HUES48 (cell line): Measurements from ENCODE around the gene EDNRA.

ENCODE experiments used
- H3K27ac ChIP-seq: one replicate; pipeline ENCODE4 v1.7.0; 2013; ENCODE audit warnings: low read depth, low read length, inconsistent platforms
- H3K27me3 ChIP-seq: 2 replicates; pipeline ENCODE4 v1.6.1; 2013; ENCODE audit warnings: mild to moderate bottlenecking, low read length; ENCODE audit not compliant: control insufficient read depth, insufficient read depth
- H3K36me3 ChIP-seq: 2 replicates; pipeline ENCODE4 v1.6.1; 2013; ENCODE audit warnings: low read length; ENCODE audit not compliant: control insufficient read depth, insufficient read depth
- H3K4me1 ChIP-seq: 2 replicates; pipeline ENCODE4 v1.6.1; 2013; ENCODE audit warnings: mild to moderate bottlenecking, low read length; ENCODE audit not compliant: control insufficient read depth, insufficient read depth
- H3K4me3 ChIP-seq: 2 replicates; pipeline ENCODE4 v1.5.1; 2013; ENCODE audit warnings: mild to moderate bottlenecking, low read depth, low read length
- H3K9ac ChIP-seq: 2 replicates; pipeline ENCODE4 v1.6.1; 2013; ENCODE audit warnings: mild to moderate bottlenecking, low read depth, low read length, moderate library complexity
- H3K9me3 ChIP-seq: 2 replicates; pipeline ENCODE4 v1.6.1; 2013; ENCODE audit warnings: low read length; ENCODE audit not compliant: control insufficient read depth, insufficient read depth

The EDNRA gene

DNA sequence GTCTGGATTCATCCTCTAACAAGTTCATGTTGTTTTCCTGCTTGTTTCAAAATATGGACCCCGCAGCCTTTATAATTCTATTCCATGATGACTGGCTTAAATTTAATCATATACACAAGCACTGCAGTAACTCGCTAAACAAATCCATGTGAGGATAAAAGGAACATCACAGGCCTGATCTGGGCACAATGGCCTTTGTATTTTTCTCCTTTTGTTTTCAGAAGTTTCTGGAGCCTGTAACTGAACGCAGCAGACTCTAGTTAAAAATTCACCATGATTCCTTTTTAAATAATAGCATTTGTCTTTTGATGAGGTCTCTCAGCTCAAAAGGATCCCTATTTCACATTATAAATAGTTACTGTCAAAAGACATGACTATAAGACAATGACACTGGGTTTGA is 106.1 kb downstream of the EDNRA start:
- Histone ChIP-seq H3K9me3 (peaks cover 5% of the 10 kb centered on the region; the same call in 1 of the 2 replicates), H3K4me3 (no peak overlapping the region), H3K4me1 (peaks cover 12% of the 10 kb centered on the region), H3K27ac (no peak overlapping the region), H3K27me3 (no peaks in the 10 kb centered on the region), H3K36me3 (no peaks in the 10 kb centered on the region), H3K9ac (no peak overlapping the region)

DNA sequence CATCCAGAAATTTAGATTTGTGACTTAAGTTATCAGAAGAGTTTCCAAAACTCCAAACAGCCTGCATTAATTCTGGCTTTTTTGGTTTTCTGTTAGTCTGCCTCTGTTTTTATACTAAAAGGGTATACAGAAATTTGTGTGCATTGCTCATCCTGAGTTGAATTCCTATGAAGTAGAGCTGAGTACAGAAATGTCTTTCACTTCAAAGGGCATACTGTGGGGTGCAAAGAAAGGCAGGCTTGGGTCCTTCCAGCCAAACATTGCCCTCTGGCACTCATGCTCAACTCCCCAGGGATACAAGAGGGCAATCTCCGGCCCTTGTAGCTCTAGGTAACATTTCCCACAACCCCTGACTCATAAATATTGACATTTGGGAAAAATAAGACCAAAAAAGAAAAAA is 108.7 kb downstream of the EDNRA start:
- H3K27me3 ChIP-seq = no peaks in the 10 kb centered on the region
- no peak overlapping the region for H3K9ac ChIP-seq
- peaks cover 5% of the 10 kb centered on the region; the same call in 1 of the 2 replicates for H3K9me3 ChIP-seq
- H3K27ac ChIP-seq = no peak overlapping the region
- no peaks in the 10 kb centered on the region for H3K36me3 ChIP-seq
- peaks cover 12% of the 10 kb centered on the region for H3K4me1 ChIP-seq
- H3K4me3 ChIP-seq = no peak overlapping the region

DNA sequence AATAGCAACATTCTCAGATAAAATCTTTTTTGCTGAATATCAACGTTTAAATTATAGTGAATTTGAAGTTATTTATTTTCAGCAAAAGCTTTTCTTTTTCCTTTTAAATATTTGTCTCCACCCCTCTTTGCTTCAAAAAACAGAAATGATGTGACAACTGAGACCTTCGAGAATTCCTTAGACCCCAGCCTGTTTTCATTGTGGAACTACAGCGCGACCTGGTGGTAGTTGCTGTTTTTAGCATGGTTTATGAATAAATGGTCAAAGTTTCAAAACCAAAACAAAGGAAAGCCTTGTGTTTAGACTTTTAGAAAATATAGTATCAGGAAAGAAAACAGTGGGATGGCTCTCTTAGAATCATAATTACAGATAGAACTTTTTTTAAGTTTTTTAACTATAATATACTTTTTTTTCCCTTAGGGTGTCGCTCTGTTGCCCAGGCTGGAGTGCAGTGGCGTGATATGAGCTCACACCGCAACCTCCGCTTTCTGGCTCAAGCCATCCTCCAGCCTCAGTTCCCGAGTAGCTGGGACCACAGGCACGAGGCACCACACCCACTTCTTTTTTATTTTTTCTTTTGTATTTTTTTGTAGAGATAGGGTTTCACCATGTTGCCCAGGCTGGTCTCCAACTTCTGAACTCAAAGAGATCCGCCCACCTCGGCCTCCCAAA is 109.5 kb downstream of the EDNRA start:
- Histone ChIP-seq H3K4me1 (peaks cover 12% of the 10 kb centered on the region), H3K4me3 (no peak overlapping the region), H3K9ac (no peak overlapping the region), H3K27ac (no peak overlapping the region), H3K9me3 (peaks cover under 1% of the 10 kb centered on the region; the same call in 1 of the 2 replicates), H3K27me3 (no peaks in the 10 kb centered on the region), H3K36me3 (no peaks in the 10 kb centered on the region)

DNA sequence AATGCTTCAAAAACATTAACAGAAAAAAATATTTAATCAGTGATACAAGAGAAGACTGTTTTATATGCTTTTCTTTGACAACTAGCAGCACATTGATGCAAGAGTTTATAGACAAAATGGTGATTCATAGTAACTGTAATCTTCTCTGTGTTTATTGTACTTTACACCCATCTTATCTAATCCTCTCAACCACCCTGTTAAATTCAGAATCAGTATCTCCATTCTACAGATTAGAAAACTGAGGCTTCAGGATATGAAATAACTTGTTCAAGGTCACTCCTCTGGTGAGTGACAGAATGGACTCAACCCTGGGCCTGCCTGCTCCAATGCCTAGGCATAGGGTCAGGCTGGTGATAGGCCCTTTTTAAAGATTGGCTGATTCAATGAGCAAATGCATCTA is 110.2 kb downstream of the EDNRA start:
- Histone ChIP-seq H3K4me1 (peaks cover 12% of the 10 kb centered on the region), H3K27me3 (no peaks in the 10 kb centered on the region), H3K9me3 (no peaks in the 10 kb centered on the region), H3K9ac (no peak overlapping the region), H3K36me3 (no peaks in the 10 kb centered on the region), H3K4me3 (no peak overlapping the region), H3K27ac (no peak overlapping the region)

DNA sequence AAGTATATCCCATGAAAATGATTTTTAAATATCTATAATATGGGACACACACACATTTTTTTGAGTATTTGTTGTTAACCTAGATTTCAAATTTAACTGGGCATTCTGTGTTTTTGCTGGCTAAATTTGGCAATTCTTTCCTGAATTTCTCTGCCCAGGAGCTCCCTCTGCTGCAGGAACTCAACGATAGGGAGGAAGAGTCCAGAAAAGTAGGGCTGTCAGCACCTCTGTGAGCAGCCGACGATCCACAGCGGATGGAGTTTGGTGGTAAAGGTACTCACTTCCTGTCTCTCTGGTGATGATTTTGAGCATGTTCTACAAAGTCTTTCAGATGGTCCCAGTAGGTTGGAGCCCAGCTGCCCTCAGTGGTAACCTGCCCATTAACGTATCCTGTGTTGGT is 113.2 kb downstream of the EDNRA start:
- H3K9me3 ChIP-seq = no peaks in the 10 kb centered on the region
- H3K9ac ChIP-seq = no peak overlapping the region
- H3K27ac ChIP-seq = no peak overlapping the region
- H3K4me3 ChIP-seq = no peak overlapping the region
- peaks cover 14% of the 10 kb centered on the region for H3K4me1 ChIP-seq
- no peaks in the 10 kb centered on the region for H3K36me3 ChIP-seq
- no peaks in the 10 kb centered on the region for H3K27me3 ChIP-seq
